Measurements from ENCODE around the gene PSME3. TPM values are rescaled to one million over a fixed set of nuclear protein-coding genes. Genes with fewer than 3 reads are reported as not detected.
"Not testable (repeated sequence)": the region's sequence is repeated elsewhere in the genome, so short reads cannot be mapped to it uniquely, and the experiment has no call there.

The PSME3 gene
- total RNA-seq, 1 donor from 2014 or later: 164 TPM

- TF ChIP-seq CTCF (IDR thresholded peaks at IDR 0.05; ENCODE audit: insufficient read depth, low read length, poor library complexity, severe bottlenecking): no peak
- Histone ChIP-seq H3K27me3 (ENCODE audit: control insufficient read depth, insufficient read depth, low read length) (peaks cover 25% of the 10 kb centered on the region), H3K4me3 (ENCODE audit: low read depth, low read length) (no peak overlapping the region), H3K36me3 (ENCODE audit: control insufficient read depth, insufficient read depth, low read length) (no peaks in the 10 kb centered on the region)
- DNase-seq (ENCODE audit: low read depth): no peak
Observed at GRCh38 chr17:42880776-42881310, 47.6 kb downstream of the PSME3 start.

GRCh38 chr17:42881706-42882105, 48.5 kb downstream of the PSME3 start:
- DNase-seq (ENCODE audit: low read depth); H3K4me3 ChIP-seq (ENCODE audit: low read depth, low read length); H3K36me3 ChIP-seq (ENCODE audit: control insufficient read depth, insufficient read depth, low read length): not testable (repeated sequence)
- peaks cover 22% of the 10 kb centered on the region for H3K27me3 ChIP-seq (ENCODE audit: control insufficient read depth, insufficient read depth, low read length)

GRCh38 chr17:42882166-42882565, 49.0 kb downstream of the PSME3 start:
- Histone ChIP-seq H3K27me3 (ENCODE audit: control insufficient read depth, insufficient read depth, low read length) (peaks cover 18% of the 10 kb centered on the region), H3K4me3 (ENCODE audit: low read depth, low read length) (no peak overlapping the region), H3K36me3 (ENCODE audit: control insufficient read depth, insufficient read depth, low read length) (no peaks in the 10 kb centered on the region)
- no peak for TF ChIP-seq CTCF (IDR thresholded peaks at IDR 0.05; ENCODE audit: insufficient read depth, low read length, poor library complexity, severe bottlenecking)
- no peak for DNase-seq (ENCODE audit: low read depth)

GRCh38 chr17:42883802-42884558, 50.8 kb downstream of the PSME3 start:
- DNase-seq (ENCODE audit: low read depth): no peak
- H3K36me3 ChIP-seq (ENCODE audit: control insufficient read depth, insufficient read depth, low read length): no peaks in the 10 kb centered on the region
- TF ChIP-seq CTCF (IDR thresholded peaks at IDR 0.05; ENCODE audit: insufficient read depth, low read length, poor library complexity, severe bottlenecking): no peak
- H3K4me3 ChIP-seq (ENCODE audit: low read depth, low read length): no peak overlapping the region
- peaks cover 6% of the 10 kb centered on the region for H3K27me3 ChIP-seq (ENCODE audit: control insufficient read depth, insufficient read depth, low read length)

- DNase-seq (ENCODE audit: low read depth); H3K36me3 ChIP-seq (ENCODE audit: control insufficient read depth, insufficient read depth, low read length); H3K4me3 ChIP-seq (ENCODE audit: low read depth, low read length); H3K27me3 ChIP-seq (ENCODE audit: control insufficient read depth, insufficient read depth, low read length): not testable (repeated sequence)
Observed at GRCh38 chr17:42885806-42886205, 52.6 kb downstream of the PSME3 start.

GRCh38 chr17:42886283-42887176, 53.3 kb downstream of the PSME3 start:
- H3K4me3 ChIP-seq (ENCODE audit: low read depth, low read length): no peak overlapping the region
- no peak for TF ChIP-seq CTCF (IDR thresholded peaks at IDR 0.05; ENCODE audit: insufficient read depth, low read length, poor library complexity, severe bottlenecking)
- no peaks in the 10 kb centered on the region for H3K36me3 ChIP-seq (ENCODE audit: control insufficient read depth, insufficient read depth, low read length)
- H3K27me3 ChIP-seq (ENCODE audit: control insufficient read depth, insufficient read depth, low read length): no peaks in the 10 kb centered on the region
- DNase-seq (ENCODE audit: low read depth): no peak
